WTC11 (cell line): ENCODE results near the gene OGFOD3.

Source experiments
- CBFB ChIP-seq: sonication (generic); formaldehyde crosslinking; IDR thresholded peaks from 2 replicates; pipeline ENCODE4 v1.8.1; 2022; ENCODE audit warnings: mild to moderate bottlenecking, low read depth, missing genetic modification reagents
- FOXK1 ChIP-seq: sonication (generic); formaldehyde crosslinking; IDR thresholded peaks from 2 replicates; pipeline ENCODE4 v1.8.0; 2022; ENCODE audit warnings: mild to moderate bottlenecking, moderate library complexity, missing genetic modification reagents
- FOXP1 ChIP-seq: sonication (generic); formaldehyde crosslinking; IDR thresholded peaks from 2 replicates; pipeline ENCODE4 v1.8.0; 2022; ENCODE audit warnings: missing genetic modification reagents, mild to moderate bottlenecking, moderate library complexity, borderline replicate concordance
- RORB ChIP-seq: fragments of 250-450 bp; sonication (Bioruptor Pico); IDR thresholded peaks from 2 replicates; pipeline ENCODE4 v1.9.0; 2021; ENCODE audit warnings: mild to moderate bottlenecking
- SMAD4 ChIP-seq: sonication (generic); formaldehyde crosslinking; IDR thresholded peaks from 2 replicates; pipeline ENCODE4 v1.8.0; 2022; ENCODE audit warnings: mild to moderate bottlenecking, missing genetic modification reagents
- ZNF121 ChIP-seq: sonication (generic); formaldehyde crosslinking; IDR thresholded peaks from 2 replicates; pipeline ENCODE4 v1.8.0; 2023; ENCODE audit warnings: missing genetic modification reagents
- TF ChIP-seq, protein P1 (sequence below): fragments of 200-600 bp; IDR thresholded peaks from 2 replicates; pipeline ENCODE4 v1.8.0; 2022; ENCODE audit warnings: antibody characterized with exemption
- TF ChIP-seq, protein P2 (sequence below): sonication (generic); formaldehyde crosslinking; IDR thresholded peaks from 2 replicates; pipeline ENCODE4 v1.8.1; 2023; ENCODE audit warnings: mild to moderate bottlenecking, missing genetic modification reagents, moderate library complexity
- TF ChIP-seq, protein P3 (sequence below): sonication (generic); formaldehyde crosslinking; IDR thresholded peaks from 2 replicates; pipeline ENCODE4 v1.8.1; 2023; ENCODE audit warnings: mild to moderate bottlenecking, missing genetic modification reagents
- TF ChIP-seq, protein P4 (sequence below): sonication (generic); formaldehyde crosslinking; conservative IDR thresholded peaks from 2 replicates; pipeline ENCODE4 v1.8.1; 2022; ENCODE audit warnings: mild to moderate bottlenecking, missing genetic modification reagents
- TF ChIP-seq, protein P5 (sequence below): sonication (generic); formaldehyde crosslinking; IDR thresholded peaks from 2 replicates; pipeline ENCODE4 v1.8.1; 2022; ENCODE audit warnings: mild to moderate bottlenecking, moderate library complexity, missing genetic modification reagents

DNA sequence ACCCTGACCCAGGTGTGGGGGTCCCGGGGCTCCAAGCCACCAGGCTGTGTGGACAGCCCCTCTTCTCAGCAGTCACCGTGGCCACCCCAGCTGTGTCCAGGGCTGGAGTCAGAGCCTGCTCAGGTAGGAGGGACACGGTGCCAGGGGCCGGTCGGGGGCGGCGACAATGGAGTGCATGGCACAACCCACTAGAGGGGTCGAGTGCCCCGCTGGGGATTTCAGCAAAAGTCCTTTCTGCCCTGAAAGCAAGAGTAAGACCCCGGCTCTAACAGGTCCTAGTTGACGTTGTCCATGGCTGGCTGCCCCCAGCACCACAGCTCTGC is 35.5 kb downstream of the OGFOD3 start:
- no peak for TF ChIP-seq FOXK1 (CRISPR knock-in tag)
- TF ChIP-seq RORB (CRISPR knock-in tag) = no peak
- TF ChIP-seq, protein P1, sequence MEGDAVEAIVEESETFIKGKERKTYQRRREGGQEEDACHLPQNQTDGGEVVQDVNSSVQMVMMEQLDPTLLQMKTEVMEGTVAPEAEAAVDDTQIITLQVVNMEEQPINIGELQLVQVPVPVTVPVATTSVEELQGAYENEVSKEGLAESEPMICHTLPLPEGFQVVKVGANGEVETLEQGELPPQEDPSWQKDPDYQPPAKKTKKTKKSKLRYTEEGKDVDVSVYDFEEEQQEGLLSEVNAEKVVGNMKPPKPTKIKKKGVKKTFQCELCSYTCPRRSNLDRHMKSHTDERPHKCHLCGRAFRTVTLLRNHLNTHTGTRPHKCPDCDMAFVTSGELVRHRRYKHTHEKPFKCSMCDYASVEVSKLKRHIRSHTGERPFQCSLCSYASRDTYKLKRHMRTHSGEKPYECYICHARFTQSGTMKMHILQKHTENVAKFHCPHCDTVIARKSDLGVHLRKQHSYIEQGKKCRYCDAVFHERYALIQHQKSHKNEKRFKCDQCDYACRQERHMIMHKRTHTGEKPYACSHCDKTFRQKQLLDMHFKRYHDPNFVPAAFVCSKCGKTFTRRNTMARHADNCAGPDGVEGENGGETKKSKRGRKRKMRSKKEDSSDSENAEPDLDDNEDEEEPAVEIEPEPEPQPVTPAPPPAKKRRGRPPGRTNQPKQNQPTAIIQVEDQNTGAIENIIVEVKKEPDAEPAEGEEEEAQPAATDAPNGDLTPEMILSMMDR = no peak
- TF ChIP-seq, protein P2, sequence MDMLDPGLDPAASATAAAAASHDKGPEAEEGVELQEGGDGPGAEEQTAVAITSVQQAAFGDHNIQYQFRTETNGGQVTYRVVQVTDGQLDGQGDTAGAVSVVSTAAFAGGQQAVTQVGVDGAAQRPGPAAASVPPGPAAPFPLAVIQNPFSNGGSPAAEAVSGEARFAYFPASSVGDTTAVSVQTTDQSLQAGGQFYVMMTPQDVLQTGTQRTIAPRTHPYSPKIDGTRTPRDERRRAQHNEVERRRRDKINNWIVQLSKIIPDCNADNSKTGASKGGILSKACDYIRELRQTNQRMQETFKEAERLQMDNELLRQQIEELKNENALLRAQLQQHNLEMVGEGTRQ (CRISPR knock-in tag) = no peak
- TF ChIP-seq, protein P3, sequence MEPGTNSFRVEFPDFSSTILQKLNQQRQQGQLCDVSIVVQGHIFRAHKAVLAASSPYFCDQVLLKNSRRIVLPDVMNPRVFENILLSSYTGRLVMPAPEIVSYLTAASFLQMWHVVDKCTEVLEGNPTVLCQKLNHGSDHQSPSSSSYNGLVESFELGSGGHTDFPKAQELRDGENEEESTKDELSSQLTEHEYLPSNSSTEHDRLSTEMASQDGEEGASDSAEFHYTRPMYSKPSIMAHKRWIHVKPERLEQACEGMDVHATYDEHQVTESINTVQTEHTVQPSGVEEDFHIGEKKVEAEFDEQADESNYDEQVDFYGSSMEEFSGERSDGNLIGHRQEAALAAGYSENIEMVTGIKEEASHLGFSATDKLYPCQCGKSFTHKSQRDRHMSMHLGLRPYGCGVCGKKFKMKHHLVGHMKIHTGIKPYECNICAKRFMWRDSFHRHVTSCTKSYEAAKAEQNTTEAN (CRISPR knock-in tag) = no peak
- TF ChIP-seq ZNF121 (CRISPR knock-in tag) = no peak
- TF ChIP-seq, protein P4, sequence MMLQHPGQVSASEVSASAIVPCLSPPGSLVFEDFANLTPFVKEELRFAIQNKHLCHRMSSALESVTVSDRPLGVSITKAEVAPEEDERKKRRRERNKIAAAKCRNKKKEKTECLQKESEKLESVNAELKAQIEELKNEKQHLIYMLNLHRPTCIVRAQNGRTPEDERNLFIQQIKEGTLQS (CRISPR knock-in tag) = no peak
- no peak for TF ChIP-seq CBFB (CRISPR knock-in tag)
- TF ChIP-seq, protein P5, sequence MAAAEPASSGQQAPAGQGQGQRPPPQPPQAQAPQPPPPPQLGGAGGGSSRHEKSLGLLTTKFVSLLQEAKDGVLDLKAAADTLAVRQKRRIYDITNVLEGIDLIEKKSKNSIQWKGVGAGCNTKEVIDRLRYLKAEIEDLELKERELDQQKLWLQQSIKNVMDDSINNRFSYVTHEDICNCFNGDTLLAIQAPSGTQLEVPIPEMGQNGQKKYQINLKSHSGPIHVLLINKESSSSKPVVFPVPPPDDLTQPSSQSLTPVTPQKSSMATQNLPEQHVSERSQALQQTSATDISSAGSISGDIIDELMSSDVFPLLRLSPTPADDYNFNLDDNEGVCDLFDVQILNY (CRISPR knock-in tag) = no peak
- no peak for TF ChIP-seq SMAD4
- TF ChIP-seq FOXP1 (CRISPR knock-in tag) = no peak
